HG03045 (cell line): Measurements from ENCODE around the gene OLFM4.

Experiments used
- ATAC-seq: cut with Tn5 transposase; IDR thresholded peaks from one replicate; pipeline ENCODE4 v1.9.1; 2021; ENCODE audit warnings: mild to moderate bottlenecking, moderate library complexity; ENCODE audit not compliant: unreplicated experiment

Gene OLFM4, protein sequence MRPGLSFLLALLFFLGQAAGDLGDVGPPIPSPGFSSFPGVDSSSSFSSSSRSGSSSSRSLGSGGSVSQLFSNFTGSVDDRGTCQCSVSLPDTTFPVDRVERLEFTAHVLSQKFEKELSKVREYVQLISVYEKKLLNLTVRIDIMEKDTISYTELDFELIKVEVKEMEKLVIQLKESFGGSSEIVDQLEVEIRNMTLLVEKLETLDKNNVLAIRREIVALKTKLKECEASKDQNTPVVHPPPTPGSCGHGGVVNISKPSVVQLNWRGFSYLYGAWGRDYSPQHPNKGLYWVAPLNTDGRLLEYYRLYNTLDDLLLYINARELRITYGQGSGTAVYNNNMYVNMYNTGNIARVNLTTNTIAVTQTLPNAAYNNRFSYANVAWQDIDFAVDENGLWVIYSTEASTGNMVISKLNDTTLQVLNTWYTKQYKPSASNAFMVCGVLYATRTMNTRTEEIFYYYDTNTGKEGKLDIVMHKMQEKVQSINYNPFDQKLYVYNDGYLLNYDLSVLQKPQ

DNA sequence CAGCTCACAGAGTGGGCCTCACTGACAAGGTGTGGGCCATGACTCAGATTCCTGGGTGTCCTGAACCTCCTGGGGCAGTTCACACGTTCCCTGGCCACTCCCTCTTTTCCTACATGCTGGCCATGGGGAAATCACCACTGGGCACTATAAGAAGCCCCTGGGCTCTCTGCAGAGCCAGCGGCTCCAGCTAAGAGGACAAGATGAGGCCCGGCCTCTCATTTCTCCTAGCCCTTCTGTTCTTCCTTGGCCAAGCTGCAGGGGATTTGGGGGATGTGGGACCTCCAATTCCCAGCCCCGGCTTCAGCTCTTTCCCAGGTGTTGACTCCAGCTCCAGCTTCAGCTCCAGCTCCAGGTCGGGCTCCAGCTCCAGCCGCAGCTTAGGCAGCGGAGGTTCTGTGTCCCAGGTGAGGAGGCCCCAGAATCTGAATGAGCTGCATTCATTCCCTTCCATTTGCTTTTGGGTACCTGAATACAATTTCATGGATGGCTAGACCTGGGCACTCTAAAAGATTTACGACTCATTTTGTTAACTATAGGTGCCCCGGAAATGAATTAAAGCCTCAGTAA is at the start of gene OLFM4:
Gene OLFM4 (plus strand): TSS at position 177 of the 567 bp plus-strand sequence. CDS start 24 bp downstream, at position 201.
- ATAC-seq, result no peak

DNA sequence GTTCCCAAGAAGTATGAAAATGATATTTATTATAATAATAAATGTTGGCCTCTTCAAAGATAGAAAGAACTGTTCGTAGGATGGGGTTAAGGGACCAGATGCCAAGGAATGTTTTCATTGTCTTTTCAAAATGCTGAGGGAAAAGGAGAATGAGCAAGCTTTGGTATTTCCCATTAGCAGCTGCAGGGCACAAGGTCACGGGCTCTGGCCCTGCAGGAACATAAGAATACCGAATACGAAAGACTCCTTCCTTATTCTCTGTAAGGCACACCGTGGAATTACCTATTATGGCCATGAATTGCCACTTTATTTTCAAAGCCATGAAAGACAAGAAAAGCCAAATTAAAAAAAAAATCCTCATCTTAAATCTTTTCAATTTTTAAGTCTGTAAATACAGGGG is 49.6 kb upstream of the OLFM4 start:
- ATAC-seq, result no peak

DNA sequence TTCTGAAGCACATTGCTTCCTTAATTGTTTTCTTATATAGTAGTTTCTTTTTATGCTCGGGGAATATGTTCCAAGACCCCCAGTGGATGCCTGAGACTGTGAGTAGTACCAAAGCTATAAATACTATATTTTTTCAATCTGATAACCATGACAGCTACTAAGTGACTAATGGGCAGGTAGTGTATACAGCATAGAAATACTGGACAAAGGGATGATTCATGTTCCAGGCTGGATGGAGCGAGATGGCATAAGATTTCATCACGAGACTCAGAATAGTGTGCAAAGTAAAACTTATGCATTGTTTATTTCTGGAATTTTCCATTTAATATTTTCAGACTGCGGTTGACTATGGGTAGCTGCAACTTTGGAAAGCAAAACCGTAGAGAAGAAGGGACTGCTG is 47.9 kb upstream of the OLFM4 start:
- ATAC-seq, result no peak

DNA sequence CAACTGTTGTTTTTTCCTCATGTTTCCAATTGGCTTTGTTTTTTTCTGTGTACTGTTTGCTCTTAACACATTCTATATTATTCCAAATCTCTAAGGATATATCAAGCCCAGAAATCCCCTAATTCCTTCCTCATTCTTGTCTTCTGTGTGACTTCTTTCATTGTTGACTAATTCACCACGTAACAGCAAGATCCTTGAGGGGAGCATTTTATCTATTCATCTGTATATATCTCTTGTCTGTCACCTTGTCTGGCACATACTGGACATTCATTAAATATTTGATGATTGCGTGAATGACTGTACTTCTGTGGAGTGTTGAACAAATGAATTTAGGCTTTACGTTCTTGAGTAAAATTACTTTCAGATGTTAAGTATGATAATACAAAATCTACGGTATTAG is 44.8 kb upstream of the OLFM4 start:
- no peak for ATAC-seq

DNA sequence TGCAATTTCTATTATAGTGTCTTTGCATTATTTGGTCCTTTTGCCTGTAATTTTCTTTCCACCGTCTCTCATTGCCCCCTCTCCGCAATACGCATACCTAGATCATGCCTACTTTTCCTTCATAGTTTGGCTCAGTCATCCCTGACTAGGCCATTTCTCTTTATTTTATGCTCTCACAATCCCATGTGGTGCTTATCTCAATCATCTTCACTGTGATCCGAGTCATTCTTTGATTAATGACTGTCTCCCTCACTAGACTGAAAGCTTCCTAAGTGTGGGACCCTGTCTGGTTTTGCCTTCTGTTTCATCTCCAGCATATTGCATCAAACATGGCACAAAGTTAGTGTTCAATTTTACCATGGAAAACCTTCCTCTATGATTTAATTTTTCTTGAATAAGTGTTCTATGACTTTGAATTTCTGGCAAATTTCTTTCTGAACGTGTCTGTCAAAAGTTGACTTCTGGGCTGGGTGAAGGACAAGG is 43.7 kb upstream of the OLFM4 start:
- ATAC-seq, result no peak

DNA sequence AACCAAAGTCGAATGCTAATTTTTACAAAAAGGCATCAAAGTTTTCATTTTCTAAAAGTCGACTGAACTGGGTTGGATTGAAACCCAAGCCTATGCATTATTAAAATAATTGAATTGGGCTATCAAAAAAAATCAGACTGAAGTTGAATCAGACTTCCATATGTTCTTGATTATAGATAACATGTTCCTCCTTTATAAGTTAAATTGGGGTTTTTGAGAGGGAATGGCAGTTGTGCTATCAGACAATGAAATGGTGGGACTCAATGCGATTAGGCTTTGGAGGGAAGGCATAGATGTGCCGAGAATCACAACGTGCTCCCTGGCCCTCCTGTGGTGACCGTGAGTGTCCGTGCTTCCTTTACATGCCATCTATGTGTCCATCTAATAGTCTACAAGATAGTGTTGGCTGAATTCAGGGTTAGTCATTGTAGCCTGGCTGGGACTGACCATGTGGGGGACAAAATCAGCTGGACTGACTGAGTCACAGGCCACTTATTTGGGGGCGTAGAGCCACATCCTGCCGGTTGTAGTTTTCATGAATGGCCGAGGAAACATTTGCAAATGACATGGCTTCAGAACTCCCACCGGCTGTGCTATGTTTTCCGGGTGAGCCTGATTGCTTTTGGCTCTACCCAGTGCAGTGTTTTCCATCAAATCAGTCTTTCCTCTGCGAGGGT is 37.1 kb upstream of the OLFM4 start:
- no peak for ATAC-seq

DNA sequence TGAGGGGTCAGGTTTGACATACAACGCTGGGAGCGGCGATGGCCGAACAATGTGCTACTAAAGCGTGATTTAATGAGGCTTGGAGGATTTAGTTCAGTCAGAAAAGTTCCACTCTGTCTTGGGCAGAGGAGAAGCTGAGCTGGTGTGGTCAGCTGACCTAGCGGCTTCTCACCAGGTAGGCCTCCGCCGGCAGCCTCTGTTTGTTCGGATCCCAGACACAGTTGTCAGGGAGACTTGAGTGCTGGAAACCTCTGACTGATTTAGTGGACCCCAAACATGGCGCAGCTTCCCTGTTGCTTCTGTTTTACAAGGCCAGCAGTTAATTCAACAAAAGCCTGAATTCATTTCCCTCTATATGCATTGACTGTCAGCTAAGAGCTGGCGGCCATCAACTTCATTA is 36.5 kb upstream of the OLFM4 start:
- no peak for ATAC-seq

DNA sequence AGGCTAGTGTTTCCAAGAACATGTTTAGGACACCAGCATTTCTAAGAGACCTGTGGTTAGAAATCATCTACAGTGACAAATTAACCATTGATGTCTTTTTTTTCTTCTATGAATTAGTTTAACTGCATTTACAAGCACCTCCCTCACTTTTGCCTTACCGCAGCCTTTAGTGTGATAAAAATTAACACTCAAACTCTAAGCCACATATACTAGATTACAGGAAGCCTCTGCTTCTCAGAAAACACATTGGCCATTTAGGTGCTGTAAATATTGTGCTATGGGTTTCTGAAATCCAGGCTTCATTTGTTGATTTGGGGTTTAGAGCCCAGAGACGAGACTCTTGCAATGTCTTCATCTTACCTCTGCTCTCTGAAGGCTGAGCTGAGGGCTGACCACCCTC is 34.6 kb upstream of the OLFM4 start:
- no peak for ATAC-seq

DNA sequence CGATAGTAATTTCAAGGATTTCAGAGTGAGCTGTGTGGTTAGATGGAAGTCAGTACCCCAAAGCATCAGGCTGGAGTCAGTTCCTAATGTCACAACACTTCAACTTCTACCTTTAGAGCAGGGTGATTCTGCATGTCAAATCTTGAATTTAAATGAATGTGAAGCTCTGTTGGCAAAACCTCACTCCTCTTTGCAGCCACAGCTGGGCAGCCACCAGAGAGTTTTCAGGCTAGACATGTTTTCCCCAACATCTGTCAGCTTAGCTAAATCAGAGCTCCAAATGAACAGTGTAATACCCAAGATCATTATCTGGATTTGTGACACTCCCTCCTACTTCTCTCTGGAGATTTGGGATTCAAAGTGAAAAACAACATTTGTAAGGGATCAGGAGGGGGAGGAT is 33.7 kb upstream of the OLFM4 start:
- ATAC-seq, result no peak

DNA sequence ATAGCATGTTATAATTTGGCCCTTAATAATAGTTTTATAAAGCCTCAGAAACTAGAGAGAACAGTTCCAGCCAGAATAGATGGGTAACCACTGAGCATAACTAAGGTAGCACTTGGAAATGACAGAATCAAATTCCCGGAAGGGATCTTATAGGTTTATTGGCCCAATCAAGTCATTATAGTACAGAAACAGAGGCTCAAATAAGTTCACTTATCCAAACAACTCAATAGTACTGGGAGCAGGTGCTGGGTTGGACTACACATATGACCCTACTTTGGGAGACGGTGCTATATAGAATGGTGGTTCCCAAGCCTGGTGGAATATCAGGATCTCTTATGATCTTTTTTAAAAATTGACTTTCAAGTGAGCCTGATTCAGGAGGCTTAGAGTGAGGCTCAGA is 32.7 kb upstream of the OLFM4 start:
- no peak for ATAC-seq

DNA sequence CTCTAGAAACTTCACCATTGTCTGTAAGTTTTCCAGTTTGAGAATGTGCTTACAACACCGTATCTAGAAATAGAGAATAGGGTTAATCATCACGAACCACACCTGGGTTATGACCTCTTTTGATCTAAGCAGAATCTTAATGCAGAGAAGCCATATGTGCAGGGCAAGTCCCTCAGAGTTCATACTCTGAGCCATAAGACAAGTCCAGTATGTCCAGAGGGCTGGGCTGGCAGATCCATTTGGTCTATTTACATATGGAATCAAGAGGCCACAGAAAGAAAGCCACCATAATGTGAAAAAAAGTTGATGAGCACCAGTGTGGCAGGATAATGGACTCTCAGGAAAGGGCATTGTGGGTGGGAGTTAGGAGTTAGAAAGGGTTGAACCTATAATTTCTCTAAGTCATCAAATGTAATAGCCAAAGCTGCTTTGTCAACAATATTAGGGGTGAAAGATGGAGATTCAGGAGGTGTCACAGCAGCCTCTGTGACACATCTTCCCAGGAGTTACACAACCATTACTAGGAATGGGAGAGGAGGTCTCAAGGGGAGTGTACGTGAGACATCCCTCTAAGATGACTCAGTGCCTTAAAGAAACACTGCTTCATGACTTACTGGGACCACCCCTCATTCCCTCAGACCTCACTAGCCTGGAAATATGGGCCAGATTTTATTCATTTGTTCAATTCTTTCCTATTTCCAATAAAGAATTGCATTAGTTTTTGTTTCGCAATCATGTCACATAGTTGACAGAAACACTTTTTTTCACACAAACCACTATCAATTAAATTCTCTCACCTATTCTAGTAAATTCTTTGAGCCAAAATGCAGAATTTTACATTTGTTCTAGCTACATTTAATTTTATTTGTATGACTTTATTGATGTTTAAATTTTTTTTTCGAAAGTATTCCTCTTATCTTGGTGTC is 30.4 kb upstream of the OLFM4 start:
- no peak for ATAC-seq

DNA sequence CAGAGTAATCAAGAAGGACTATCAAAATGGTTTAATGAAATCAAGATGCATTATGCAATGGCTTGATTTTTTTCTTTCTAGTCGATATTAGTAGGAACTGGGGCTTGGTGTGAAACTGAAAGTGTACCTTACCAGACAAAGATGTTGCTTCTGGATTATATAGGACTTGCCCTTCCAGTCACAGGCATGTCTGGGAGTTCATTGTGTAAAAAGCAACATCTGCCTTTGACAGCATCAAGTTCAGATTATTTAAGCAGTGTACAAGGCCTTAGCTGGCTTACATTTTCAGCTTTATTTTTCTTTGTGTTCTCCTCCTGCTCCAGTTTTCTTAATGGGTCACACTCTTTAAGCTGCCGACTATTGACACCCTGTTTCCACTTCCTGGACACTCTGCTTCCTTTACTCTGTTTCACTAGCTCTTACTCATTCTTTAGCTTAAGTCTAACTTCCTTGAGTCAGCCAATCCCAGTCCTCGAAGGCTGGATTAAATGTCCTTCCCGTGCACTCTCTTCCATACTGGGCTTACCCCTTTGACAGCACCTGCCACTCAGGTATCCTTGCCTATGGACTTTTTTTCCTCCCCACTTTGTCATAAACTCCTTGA is 29.4 kb upstream of the OLFM4 start:
- ATAC-seq, result no peak

DNA sequence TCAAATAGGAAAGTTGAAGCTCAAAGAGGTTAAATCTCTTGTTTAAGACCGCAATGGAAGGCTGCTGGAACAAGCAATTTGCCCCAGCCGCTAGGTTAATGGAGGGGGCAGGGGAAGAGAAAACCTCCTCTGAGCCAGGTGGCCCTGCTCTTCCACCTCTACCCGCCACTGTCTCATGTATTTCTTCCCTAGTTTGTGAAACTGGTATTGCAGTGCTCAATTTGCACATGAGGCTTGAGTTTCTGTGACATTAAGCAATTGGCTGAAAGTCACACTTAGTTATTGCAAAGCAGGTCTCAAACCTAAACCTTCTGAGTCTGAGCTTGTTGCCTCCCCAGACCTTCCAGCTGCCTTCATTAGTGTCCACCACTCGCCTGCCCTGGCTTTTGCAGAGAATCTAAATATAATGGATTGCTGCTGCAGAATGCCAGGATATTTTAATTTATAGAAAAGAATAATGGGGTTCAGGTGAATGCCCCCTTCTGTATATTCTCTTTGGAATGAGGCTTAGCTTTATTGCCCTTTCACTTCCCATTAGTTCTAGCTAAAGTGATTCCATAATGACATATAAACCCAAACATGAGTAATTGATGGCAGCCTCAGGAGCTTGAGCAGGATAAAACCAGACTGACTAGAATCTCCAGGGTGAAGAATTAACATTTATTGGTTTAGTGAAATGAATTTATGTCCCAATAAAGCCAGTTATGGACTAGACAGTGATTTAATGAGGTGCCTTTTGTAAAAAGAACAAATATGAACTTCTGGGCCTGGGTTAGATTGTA is 27.0 kb upstream of the OLFM4 start:
- no peak for ATAC-seq

DNA sequence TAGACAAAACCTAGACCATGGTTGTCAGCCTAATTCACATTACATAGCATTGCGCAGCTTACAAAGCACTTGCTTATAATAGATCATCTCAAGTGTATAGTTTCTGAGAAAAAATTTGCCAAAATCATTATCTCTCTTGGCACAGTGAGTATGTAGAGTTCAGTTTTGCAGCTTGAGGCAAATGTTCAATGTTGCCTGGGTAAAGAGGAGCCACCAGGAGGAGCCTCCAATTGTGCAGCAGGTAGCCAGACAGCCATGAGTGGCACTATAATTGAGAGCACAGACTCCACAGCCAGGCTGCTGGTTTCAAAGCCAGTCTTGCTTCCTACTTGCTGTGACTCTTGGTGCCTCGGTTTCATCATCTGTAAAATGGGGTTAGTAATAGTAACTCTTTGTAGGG is 24.0 kb upstream of the OLFM4 start:
- ATAC-seq, result no peak

DNA sequence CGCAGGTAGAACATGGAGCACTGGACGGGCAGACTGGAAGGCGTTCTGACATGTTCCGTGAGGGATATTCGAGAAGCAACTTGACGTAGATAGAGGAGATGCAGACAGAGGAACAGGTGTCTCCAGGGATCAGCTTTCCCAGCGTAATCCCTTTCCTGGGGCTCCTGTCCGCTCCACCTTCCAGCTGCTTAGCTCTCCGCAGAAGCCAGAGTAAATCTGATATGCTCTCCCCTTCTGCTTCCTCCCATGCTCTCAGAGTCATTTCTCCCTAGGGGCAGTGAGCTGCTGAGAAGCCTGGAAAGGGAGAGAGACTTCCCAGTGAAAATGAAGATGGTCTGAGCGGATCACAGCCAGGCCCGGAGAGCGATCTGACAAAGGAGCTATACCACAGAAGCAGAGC is 23.0 kb upstream of the OLFM4 start:
- ATAC-seq, result no peak

DNA sequence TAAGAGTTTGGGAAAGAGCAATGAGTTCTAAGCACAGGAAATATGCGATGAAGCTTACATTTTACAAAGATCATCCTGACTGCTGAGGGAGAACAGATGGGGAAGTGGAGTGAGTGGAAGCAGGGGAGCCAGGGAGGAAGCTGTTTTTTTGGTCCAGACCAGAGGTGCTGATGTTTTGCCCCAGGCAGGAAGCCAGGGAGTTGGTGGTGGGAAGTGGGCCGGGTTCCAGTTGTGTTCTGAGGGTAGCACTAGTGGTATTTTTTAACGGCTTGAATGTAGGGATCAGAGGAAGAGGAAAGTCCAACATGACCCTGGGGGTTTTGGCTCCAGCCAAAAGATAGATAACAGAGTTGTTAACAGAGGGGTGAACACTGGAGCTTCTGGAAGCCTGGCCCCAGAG is 20.7 kb upstream of the OLFM4 start:
- ATAC-seq, result no peak

DNA sequence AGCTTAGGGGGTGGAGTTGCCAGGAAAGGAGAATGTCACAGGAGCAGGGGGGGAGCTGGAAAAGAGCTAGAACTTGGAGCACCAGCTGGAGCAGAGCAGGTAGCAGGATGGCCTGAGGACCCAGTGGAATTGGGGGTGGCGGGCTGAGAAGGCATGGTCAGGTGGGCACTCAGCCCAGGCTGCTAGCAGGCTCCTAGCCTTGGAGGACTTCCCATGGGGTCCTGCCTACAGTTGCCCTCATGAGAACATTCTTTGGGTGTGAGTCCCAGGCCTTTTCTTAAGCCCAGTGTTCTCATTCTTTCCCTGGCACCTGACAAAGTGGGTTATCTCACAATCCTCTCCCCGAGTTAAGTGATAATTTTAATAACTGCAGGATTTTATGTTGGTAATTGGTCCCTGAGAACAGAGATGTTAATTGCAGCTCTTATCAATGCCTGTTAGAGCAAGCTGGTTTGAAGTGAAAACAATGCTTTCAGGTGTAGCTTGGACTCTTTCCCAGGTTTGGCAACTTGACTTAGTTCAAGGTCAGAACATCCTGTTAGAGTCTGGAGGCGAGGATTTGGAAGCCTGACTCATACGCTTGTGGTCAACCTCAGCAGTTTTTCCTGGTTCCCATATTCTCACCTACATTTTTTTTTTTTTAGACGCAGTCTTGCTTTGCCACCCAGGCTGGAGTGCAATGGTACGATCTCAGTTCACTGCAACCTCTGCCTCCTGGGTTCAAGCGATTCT is 18.1 kb upstream of the OLFM4 start:
- ATAC-seq, result no peak

DNA sequence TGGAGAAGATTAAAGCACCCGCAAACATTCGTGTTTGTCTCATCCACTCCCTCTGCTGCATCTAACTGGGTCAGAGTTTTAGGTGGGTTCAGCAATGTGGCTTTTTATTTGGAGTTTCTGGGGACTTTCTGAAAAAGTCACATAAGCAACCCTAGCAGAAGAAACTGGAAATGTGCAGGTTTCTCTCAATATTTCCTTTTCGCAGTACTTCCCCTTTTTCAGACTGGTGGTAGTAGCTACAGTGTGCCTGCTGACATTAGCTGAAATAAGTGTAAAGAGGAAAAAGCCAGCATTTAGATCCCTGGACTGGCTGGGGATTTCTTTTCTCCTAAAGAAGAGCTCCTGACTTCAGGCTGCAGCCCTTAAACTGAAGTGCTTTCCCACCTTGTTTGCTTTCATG is 15.9 kb upstream of the OLFM4 start:
- ATAC-seq, result no peak

DNA sequence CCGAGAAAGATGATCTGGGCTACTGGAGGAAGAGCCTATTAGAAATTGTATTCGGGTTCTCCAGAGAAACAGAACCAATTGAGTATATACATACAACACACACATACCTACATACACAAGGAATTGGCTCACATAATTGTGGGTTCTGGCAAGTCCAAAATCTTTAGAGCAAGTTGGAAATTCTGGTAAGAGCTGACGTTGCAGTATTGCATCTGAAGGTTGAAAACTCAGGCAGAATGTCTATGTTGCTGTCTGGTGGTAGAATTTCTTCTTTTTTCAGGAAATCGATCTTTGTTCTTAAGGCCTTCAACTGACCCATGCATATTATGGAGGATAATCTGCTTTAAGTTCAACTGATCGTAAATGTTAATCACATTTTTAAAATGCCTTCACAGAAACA is 15.5 kb upstream of the OLFM4 start:
- ATAC-seq, result no peak
